GM21515 (cell line): Measurements from ENCODE around the gene IMMP2L.
"Not testable (repeated sequence)": the region's sequence is repeated elsewhere in the genome, so short reads cannot be mapped to it uniquely, and the experiment has no call there.

ENCODE experiments used
- ATAC-seq: cut with Tn5 transposase; IDR thresholded peaks from one replicate; pipeline ENCODE4 v1.9.1; 2021; ENCODE audit not compliant: unreplicated experiment

IMMP2L gene

DNA sequence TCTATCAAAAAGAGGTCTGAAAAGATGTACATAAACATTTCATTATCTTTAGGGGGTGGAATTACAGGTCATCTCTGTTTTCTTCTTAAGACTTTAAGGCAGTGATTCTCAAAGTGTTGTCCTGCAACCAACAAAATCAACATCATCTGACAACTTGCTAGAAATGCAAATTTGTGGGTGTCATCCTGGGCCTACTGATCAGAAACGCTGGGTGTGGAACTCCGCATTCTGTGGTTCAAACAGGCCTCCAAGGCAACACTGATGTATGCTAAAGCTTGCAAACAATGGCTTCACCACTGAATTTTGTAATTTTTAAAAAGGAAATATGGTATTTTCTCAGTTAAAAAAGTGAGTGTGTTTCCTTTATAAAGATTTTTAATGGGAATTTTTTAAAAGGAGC lies 873.4 kb downstream of the IMMP2L start:
- ATAC-seq = no peak

DNA sequence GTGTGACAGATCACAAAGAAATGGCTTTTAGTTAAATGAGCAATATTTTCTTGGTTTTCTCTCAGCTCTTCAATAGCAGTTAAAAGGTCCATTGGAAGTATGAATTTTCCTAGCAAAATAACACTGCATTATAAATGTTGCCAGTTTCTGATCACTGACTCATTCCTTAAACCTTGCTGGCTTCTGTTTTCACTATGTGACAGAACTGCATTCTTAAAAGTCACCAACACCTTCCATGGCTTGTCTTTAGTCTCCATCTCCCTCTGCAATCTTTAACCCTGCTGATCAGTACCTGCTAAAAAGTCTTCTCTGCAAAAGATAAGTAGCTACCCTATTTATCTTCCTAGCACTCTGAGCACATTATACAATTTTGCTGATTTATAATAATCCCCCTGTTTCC lies 876.4 kb downstream of the IMMP2L start:
- ATAC-seq = no peak

DNA sequence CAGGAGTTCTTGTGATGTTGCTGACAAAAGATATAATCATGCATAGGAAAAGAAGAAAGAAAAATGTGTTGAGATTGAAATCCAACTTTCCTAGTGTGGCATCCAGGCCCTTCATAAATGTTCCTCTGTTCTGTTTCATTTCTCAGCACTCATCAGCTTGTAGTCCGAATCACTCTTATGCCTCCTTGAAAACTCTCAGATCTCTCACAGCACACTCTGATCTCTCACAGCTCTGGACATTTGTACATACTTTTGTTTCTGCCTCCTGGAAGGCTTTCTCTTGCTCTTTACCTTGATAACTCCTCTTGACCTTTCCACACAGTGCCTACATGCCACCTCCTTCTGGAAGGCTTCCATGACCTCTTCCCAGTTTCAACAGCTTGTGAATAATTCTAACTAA lies 880.4 kb downstream of the IMMP2L start:
- ATAC-seq = no peak

DNA sequence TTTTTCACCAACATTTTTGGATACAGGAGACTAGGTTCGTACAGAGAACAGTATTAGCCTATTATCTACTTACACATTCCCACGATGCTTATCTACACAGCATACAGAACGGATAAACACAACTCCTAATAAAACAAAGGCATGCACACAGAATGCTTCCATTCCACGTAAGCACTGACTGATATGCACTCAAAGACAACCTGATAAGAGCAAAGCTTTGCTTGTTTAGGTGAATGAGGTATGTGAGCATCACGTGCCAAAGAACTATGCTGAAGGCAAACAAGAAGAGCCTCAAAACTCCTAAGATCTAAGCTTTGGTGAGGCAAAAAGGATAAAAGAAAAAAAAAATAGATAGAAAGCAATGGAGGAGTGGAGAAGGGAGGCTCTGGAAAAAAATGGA lies 884.9 kb downstream of the IMMP2L start:
- no peak for ATAC-seq

DNA sequence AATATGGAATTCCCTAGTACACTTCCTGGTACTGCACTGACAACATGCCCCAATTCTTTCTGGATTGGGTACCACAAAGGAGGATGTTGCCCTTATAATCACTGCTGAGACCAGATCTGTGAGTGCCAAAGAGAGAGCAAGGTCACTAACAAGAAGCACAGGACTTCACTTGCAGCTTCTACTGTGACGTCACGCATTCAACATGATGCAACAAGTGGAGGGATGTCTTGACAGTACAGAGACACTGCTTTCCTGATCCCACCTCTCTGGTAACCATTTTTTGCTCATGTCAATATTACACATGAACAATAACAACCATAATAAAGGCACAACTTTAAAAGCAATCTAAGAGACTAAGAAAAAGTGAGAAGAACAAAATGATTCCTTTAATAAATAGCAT lies 885.5 kb downstream of the IMMP2L start:
- ATAC-seq = no peak

DNA sequence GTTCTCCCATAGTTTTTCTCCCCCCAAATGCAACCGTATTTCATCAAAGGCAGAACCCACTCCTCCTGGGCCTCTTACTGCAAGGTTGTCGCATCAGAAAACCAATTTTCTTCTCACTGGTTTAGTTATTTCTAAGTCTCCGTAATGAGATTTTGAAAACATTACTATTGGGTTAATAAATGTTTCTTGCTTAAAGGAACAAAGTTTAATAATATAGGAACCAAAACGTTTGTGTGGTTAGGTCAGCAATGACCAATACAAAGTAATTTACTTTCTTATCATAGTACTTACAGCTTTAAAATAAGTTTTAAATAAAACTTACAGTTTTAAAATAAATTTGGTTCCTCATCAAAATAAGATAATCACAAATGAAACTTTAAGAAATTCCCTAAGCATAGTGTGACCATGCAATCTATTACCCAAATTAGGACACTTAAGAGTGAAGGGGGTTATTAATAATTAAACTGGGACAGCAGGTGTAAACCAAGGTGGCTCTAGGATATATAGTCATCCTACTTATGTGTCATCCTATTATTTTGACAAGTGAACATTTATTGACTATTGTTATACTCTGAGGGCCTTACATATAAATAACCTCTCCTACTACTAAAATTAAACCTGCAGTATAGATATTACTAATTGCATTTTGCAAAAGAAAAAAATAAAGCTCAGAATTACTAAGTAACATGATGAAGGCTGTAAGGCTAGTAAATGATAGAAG lies 886.7 kb downstream of the IMMP2L start:
- ATAC-seq = no peak

DNA sequence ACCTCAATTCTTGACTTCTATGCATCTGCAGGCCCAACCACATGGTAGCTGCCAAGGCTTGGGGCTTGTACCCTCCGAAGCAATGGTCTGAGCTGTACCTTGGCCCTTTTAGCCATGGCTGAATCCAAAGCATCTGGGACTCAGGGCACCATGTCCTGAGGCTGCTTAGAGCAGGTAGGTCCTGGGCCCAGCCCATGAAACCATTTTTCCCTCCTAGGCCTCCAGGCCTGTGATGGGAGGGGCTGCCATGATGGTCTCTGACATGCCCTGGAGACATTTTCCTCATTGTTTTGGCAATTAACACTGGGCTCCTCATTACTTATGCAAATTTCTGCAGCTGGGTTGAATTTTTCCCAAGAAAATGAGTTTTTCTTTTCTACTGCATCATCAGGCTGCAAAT lies 889.1 kb downstream of the IMMP2L start:
- ATAC-seq = no peak

DNA sequence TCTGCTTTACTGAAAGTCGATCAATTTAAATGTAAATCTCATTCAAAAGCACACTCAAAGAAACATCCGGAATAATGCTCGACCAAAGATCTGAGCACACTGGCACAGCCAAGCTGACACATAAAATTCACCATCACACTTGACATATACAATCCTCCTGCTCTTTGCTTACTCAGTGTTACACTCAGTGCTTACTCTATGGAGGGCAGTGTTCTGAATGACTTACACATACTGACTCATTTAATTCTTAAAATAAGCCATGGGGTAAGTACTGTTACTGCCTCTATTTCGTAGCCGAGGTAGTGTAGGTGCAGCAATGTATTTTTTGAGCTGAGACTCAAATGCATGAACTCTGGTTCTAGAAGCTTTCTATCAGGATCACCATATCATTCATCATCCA lies 892.9 kb downstream of the IMMP2L start:
- no peak for ATAC-seq

DNA sequence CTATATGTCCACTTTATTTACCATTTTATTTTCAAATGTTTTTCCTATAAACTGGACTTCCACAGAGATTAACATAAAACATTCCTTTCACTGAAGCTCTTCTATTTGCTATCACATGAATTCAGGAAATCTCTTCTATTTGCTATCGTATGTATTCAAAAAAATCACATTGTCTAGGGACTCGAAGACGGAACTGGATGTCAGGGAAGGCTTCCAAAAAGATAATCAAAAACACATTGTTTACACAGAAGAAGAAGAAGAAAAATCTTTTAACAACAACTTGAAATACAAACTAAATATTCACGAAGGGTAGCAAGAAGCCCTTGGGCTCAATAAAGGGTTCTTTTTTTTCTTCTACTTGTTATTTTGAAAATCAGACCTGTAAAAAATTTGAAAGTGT lies 897.5 kb downstream of the IMMP2L start:
- no peak for ATAC-seq

DNA sequence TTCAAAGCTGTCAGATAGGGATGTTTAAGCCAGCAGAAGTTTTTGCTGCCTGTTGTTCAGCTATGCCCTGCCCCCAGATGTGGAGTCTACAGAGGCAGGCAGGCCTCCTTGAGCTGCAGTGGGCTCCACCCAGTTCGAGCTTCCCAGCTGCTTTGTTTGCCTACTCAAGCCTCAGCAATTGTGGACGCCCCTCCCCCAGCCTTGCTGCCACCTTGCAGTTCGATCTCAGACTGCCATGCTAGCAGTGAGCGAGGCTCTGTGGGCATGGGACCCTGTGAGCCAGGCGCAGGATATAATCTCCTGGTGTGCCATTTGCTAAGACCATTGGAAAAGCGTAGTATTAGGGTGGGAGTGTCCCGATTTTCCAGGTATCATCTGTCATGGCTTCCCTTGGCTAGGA lies 901.7 kb downstream of the IMMP2L start:
- ATAC-seq = not testable (repeated sequence)

DNA sequence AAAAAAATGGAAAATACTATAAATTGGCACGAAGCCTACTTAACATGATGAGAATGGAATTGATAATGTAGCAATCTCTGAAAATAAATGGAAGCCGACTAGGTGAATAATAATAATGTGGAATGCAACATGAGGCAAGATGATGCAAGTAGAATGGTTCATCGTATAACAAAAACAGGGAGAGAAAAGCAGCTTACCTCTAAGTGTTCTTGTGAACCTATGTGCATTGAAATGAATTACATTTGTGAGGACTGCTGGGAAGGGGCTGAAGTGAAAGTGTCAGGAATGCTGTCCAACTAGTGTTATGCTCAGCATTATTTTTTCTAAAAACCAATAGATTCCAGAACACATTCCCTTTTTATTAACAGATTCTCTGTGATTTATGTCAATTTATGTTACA lies 912.0 kb downstream of the IMMP2L start:
- no peak for ATAC-seq

DNA sequence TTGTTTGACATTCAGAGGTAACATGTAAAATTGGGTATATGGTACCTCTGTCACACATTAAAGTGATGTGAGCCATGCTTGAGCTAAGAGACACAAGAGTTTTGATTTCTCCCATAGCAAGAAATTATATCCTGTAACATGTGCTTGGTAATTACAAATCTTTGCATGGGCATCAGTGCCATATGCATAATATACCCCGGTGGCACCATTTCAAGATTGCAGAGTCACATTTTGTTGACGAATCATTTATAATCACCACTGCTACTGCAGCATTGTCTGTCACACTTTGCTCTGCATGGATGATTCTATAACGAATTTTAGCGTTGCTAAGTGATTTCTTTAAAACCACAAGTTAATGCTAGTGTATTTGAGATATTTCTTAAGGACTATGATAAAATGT lies 915.0 kb downstream of the IMMP2L start:
- no peak for ATAC-seq

DNA sequence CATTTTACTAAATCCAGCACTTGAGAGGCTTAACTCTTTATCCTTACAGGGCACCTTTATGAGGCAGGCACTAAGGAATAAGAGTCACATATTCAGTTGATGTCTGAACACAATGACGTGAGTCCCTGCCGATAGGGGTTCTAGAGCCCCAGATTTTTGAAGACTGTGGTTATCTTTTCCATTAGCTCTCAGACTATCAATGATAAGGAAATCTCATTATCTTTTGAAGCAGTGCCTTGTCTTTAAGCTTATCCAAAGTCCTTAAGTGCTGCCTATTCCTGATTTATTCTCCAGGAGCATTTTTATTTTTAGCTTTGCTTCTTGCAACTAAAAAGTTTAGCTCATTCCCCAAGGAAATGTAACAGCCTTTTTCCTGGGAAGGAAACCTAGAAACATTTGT lies 915.5 kb downstream of the IMMP2L start:
- ATAC-seq = no peak

DNA sequence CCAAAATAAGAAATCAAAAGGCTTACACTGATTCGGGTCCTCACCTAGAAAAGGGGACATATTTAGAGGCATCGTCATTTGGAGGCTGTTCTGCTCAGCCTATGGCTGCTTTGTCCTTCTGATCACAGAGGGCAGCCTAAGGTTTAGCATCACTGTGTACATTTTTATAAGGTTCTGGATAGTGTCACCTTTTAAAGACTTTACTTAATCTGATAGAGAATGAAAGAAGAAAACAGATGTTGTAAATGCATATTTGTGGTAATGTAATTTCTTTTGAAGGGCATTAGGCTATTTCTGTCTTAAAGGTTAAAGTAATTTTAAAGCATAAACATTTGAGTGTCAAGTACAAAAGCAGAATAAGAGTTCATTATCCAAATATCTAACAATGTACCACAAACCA lies 916.7 kb downstream of the IMMP2L start:
- ATAC-seq = no peak

DNA sequence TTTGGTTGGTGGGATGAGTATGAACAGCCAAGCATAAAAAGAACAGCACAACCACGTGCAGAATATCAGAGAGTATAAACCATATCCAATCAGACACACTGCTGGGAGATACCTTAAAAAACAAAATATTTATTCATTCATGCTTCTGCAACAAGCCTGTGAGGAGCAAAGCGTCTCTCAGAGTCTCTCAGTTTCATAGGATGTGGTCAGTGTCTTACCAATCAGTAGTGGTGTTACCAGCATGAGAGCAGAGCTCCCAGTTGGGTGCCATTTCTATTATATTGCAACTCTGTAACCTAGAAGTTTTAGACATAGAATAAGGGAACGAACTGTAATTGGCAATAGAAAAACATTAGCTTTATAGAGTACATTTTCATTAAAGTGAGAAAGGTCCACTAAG lies 917.2 kb downstream of the IMMP2L start:
- no peak for ATAC-seq

DNA sequence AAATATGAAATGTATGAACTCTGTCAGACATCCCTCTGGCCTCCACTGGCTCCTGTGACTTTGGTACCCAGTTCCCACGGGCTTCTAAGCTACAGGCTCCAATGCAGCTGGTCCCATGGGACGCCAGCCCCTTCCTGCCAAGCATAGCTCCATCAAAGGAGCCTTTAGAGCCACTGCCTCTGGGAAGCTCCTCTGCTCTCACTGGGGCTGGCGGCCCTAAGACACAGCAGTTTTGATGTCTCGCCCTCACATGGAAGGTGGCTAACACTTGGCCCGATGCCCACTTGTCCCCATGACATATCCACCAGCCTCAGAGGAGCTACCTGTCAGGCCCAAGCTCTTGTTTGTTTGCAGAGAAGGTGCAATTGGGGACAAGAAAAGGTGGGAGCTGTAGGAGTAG lies 925.0 kb downstream of the IMMP2L start:
- ATAC-seq = no peak

DNA sequence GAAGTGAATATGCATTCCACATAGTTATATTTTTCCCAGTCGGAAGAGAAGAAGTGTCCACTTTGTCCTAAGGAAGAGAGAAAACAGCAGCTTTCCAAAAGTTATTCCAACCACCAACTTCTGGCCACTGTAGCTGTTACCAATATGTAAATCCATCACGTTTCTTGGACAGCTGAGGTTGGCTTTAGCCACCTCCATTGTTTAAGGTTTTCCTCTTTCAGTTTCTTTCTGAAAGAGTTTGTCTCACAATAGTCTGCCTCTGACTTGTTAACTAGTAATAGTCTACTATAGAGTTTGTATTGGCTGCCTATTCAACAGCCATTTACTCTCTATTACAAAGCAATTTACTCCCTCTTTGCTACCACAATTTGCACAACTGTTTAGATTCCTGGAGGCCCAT lies 929.0 kb downstream of the IMMP2L start:
- ATAC-seq = no peak

DNA sequence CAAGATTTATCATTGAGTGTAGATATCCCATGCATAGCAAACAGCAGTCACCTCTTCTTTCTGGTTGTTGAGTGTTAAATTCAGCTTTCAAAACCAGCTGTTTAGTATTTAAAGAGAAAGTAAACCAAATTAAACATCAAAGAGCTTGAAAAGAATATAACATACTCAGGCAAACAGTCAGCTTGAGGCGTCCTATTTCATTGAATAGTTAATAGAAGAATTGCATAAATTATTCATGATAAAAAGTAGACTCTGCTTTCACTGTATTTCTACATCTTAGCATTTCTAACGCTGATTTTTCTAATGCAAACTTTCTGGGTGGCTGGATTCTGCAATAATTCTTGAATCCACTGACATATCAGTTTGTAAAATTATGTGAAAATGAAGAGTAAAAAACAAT lies 935.9 kb downstream of the IMMP2L start:
- no peak for ATAC-seq

DNA sequence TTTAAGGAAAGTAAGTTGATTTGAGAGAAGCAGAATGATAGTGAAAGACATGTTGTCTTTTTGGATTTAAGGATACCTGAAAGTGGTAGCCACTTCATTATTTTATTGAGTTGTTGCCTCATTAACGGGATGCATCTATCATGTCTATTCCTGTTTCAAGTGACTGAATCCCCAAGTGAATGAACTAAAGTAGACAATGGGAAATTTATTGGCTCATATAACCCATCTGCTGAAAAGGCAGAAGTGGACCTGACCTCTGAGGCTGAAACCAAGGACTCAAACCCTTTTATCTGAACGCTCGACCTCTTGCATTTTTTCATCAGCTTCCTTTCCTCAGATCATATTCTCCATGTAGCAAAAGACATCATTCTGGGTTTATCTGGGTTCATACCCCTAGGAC lies 937.0 kb downstream of the IMMP2L start:
- ATAC-seq = no peak

DNA sequence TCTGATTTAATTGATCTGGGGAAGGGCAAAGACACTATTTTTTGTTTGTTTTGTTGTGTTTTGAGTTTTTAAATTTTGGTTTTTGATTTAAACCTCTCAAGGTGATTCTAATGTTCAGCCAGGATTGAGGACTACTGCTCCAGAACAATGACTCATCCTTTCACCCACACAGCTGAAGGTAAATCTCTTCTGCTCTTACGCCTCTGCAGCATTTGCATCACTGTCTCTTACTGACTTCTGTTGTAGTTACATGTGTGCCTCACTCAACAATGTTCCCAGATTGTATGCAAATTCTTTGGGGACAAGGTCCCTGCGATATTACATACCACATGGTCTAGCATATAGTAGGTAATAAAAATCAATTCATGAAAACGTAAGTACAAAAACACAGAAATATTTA lies 938.9 kb downstream of the IMMP2L start:
- no peak for ATAC-seq

DNA sequence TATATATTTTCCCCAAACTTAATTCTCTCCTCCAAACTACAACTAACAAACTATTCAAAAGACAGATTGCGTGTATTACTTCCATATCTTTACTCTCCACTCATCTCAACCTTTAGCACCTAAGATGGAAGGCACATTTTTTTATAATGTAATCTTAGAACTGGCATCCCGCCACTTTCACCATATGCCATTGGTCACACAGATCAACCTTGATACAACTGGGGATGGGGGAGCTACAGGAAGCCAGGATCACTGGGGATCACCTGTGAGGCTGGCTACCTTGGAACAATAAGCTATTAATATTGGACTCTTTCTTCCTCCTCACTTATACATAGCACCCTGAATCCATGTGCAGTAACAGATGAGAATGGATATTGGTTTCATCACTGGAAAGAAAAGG lies 941.0 kb downstream of the IMMP2L start:
- no peak for ATAC-seq

DNA sequence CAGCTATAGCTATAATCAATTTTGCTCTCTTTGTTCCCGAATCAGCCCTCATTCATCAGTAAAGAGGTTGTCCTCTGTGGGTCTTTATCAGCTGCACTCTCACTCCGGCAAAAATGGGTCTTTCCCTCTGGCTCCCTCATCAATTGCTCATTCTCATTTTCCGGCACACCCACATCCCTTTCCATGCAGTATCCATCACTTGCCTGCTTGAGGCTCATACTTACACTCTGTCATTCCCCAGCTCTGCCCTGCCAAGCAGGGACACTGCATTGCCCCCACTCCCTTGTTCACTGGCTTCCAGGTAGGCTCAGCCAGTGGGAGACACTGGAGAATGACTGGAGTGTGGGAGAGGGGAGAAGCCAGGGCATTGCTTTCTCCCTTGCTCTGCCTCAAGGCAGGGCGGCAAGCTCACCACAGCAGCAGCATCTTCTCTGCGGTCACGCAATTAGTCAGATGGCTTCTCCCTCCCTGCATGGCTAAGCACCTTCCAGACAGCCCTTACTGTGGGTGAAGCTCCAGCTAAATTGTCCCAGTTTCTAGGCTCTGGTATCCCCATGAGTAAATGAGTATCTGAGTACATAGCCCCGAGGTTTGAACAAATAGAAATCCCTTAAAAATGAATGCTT lies 942.1 kb downstream of the IMMP2L start:
- no peak for ATAC-seq
